A549 (cell line): ENCODE measurements around the gene DNAH8. TPM values are rescaled to one million over a fixed set of nuclear protein-coding genes. Genes with fewer than 3 reads are reported as not detected.
A peak's percentile ranks its signal among the peaks of the same experiment; 100 is the strongest.

Experiments
- ATAC-seq, 2 experiments: fragments of 200-7000 bp in 1 of 2; fragments of >200 bp in 1 of 2; cut with Nextera tagmentation in 1 of 2; cut with Tn5 transposase in 1 of 2; 3 replicates each; pipeline versions ENCODE4 v1.8.0 to v1.9.1; 2018 to 2020; ENCODE audit warnings: mild to moderate bottlenecking in 1 of 2, moderate library complexity in 1 of 2
- CTCF ChIA-PET: fragments of 300-600 bp; sonication (Branson Sonifier 250); formaldehyde crosslinking; extraction: SDS; loops from one replicate; lab custom pipeline; 2021; ENCODE audit warnings: antibody characterized with exemption, inconsistent platforms; lab: Yijun Ruan, JAX
- POLR2A ChIA-PET: fragments of 350-600 bp; formaldehyde crosslinking; extraction: SDS; loops from one replicate; lab custom pipeline; 2021; ENCODE audit warnings: antibody characterized with exemption, inconsistent platforms; lab: Yijun Ruan, JAX
- DNase-seq, 2 experiments: peaks; one replicate each; pipeline versions ENCODE4 v3.0.0 to v3.0.0-alpha.2; 2011 to 2016; ENCODE audit warnings: low read depth in 1 of 2, low spot score in 1 of 2
- FAIRE-seq: peaks from 2 replicates; lab custom pipeline; 2011; peaks lifted over from hg19 to GRCh38; lab: Jason Lieb, UNC
- H3K27ac ChIP-seq, 2 experiments: fragments of >200 bp; sonication (Bioruptor Twin); formaldehyde crosslinking; 3 replicates each; pipeline ENCODE4 v1.5.1; 2016 to 2017
- H3K4me1 ChIP-seq: fragments of >200 bp; sonication (Bioruptor Twin); formaldehyde crosslinking; 3 replicates; pipeline ENCODE4 v1.6.1; 2016
- H3K4me2 ChIP-seq: fragments of >200 bp; sonication (Bioruptor Twin); formaldehyde crosslinking; 3 replicates; pipeline ENCODE4 v1.6.1; 2016
- H3K4me3 ChIP-seq: fragments of >200 bp; sonication (Bioruptor Twin); formaldehyde crosslinking; 3 replicates; pipeline ENCODE4 v1.5.1; 2016
- H3K9me3 ChIP-seq: fragments of >200 bp; sonication (Bioruptor Twin); formaldehyde crosslinking; 3 replicates; pipeline ENCODE4 v1.6.1; 2016
- CBX2 ChIP-seq: fragments of 200-600 bp; sonication (generic); IDR thresholded peaks from 2 replicates; pipeline ENCODE4 v1.6.1; 2016; ENCODE audit warnings: low read depth, mild to moderate bottlenecking, borderline replicate concordance
- CEBPB ChIP-seq, 2 experiments: fragments of >200 bp in 1 of 2; sonication (Bioruptor Twin) in 1 of 2; formaldehyde crosslinking in 1 of 2; IDR thresholded peaks; 2 replicates each; pipeline ENCODE4 v1.6.1; 2012 to 2016
- CTCF ChIP-seq: fragments of >200 bp; sonication (Bioruptor Twin); formaldehyde crosslinking; IDR thresholded peaks from 3 replicates; pipeline ENCODE4 v1.5.1; 2016
- EP300 ChIP-seq, 2 experiments: fragments of >200 bp; sonication (Bioruptor Twin); formaldehyde crosslinking; IDR thresholded peaks; 2 replicates in 1 of 2; 3 replicates in 1 of 2; pipeline ENCODE4 v1.6.1; 2016 to 2017
- HOXA7 ChIP-seq: fragments of 250-450 bp; sonication (Bioruptor Pico); IDR thresholded peaks from 2 replicates; pipeline ENCODE4 v1.5.0; 2020; ENCODE audit warnings: mild to moderate bottlenecking, moderate library complexity
- JUN ChIP-seq, 2 experiments: fragments of >200 bp; sonication (Bioruptor Twin); formaldehyde crosslinking; IDR thresholded peaks; 2 replicates in 1 of 2; 3 replicates in 1 of 2; pipeline ENCODE4 v1.6.1; 2016 to 2017
- JUNB ChIP-seq: fragments of >200 bp; sonication (Bioruptor Twin); formaldehyde crosslinking; IDR thresholded peaks from 2 replicates; pipeline ENCODE4 v1.6.1; 2016
- KDM1A ChIP-seq: fragments of 200-600 bp; sonication (generic); IDR thresholded peaks from 2 replicates; pipeline ENCODE4 v1.6.1; 2016; ENCODE audit warnings: low read depth, mild to moderate bottlenecking
- KDM5A ChIP-seq: fragments of 200-600 bp; sonication (generic); IDR thresholded peaks from 2 replicates; pipeline ENCODE4 v1.6.1; 2016; ENCODE audit warnings: antibody characterized with exemption, mild to moderate bottlenecking
- MAFK ChIP-seq: fragments of 450-650 bp; IDR thresholded peaks from 2 replicates; pipeline ENCODE4 v1.6.1; 2014; ENCODE audit not compliant: partially characterized antibody
- MAZ ChIP-seq: fragments of 150-350 bp; IDR thresholded peaks from 2 replicates; pipeline ENCODE4 v1.6.1; 2014; ENCODE audit warnings: antibody characterized with exemption, low read depth, low read length, borderline replicate concordance
- MYC ChIP-seq: IDR thresholded peaks from 2 replicates; pipeline ENCODE4 v1.6.1; 2012; ENCODE audit warnings: mild to moderate bottlenecking, inconsistent platforms, low read length, improper control_type of control experiment, borderline replicate concordance
- NFE2L2 ChIP-seq: fragments of 150-350 bp; conservative IDR thresholded peaks from 2 replicates; pipeline ENCODE4 v1.6.1; 2014; ENCODE audit warnings: low read length
- NPAS2 ChIP-seq: fragments of 250-450 bp; sonication (Bioruptor Pico); IDR thresholded peaks from 2 replicates; pipeline ENCODE4 v1.8.0; 2022; ENCODE audit warnings: mild to moderate bottlenecking, moderate library complexity, borderline replicate concordance
- POLR2AphosphoS2 ChIP-seq: conservative IDR thresholded peaks from 2 replicates; pipeline ENCODE4 v1.6.1; 2012; ENCODE audit warnings: low read length, improper control_type of control experiment, inconsistent platforms
- RAD21 ChIP-seq, 2 experiments: fragments of >200 bp in 1 of 2; sonication (Bioruptor Twin) in 1 of 2; formaldehyde crosslinking in 1 of 2; IDR thresholded peaks in 1 of 2; conservative IDR thresholded peaks in 1 of 2; 2 replicates in 1 of 2; 3 replicates in 1 of 2; pipeline ENCODE4 v1.6.1; 2012 to 2018; ENCODE audit warnings: inconsistent platforms in 1 of 2
- REST ChIP-seq: fragments of 200-600 bp; sonication (generic); IDR thresholded peaks from 2 replicates; pipeline ENCODE4 v1.6.1; 2016; ENCODE audit warnings: antibody characterized with exemption, mild to moderate bottlenecking, moderate library complexity
- RNF2 ChIP-seq: fragments of 200-600 bp; sonication (generic); IDR thresholded peaks from 2 replicates; pipeline ENCODE4 v1.6.1; 2016; ENCODE audit warnings: low read depth, mild to moderate bottlenecking, antibody characterized with exemption, moderate library complexity, borderline replicate concordance
- SMC3 ChIP-seq: fragments of >200 bp; sonication (Bioruptor Twin); formaldehyde crosslinking; IDR thresholded peaks from 3 replicates; pipeline ENCODE4 v1.6.1; 2018; ENCODE audit warnings: inconsistent platforms
- ZNF302 ChIP-seq: fragments of 250-450 bp; sonication (Bioruptor Pico); IDR thresholded peaks from 2 replicates; pipeline ENCODE4 v1.9.0; 2021; ENCODE audit warnings: inconsistent platforms, mild to moderate bottlenecking, moderate library complexity
- WGBS: methylation state at CpG from one replicate; pipeline ENCODE4 v1.1.6; 2017; ENCODE audit errors: missing lambda C conversion rate; 5-methylcytosine and 5-hydroxymethylcytosine counted together
- polyA plus RNA-seq, 4 experiments: library from polyadenylated mRNA; depleted of rRNA in 3 of 4; stranded (reverse); fragments of >200 nt; fragmentation: RNase III in 1 of 4; extraction: RNeasy Plus Mini Kit Qiagen cat#74134 plus additional on column Dnase treatment in 1 of 4; gene quantifications; 2 replicates in 3 of 4; 3 replicates in 1 of 4; pipeline ENCODE4 v1.2.3, GENCODE V29; 2011 to 2017

Gene DNAH8
- polyA plus RNA-seq, 2 of the 4 experiments (the other 2 are of a cell fraction), result not detected

GRCh38 chr6:38738261-38738660 is 23.1 kb downstream of the DNAH8 start:
- ChIA-PET CTCF (no interaction called here), POLR2A (no interaction called here)
- no peak overlapping the region for H3K27ac ChIP-seq
- no peaks in the 10 kb centered on the region for H3K4me1 ChIP-seq
- H3K4me2 ChIP-seq, result no peak overlapping the region
- no peak for ATAC-seq
- TF ChIP-seq JUN (IDR thresholded peaks at IDR 0.05) (no peak), ZNF302 (CRISPR knock-in tag) (no peak), MYC (no peak), JUNB (no peak), KDM1A (no peak), RNF2 (no peak), MAFK (no peak), KDM5A (no peak), CBX2 (no peak), EP300 (IDR thresholded peaks at IDR 0.05) (no peak), RAD21 (conservative IDR thresholded peaks at IDR 0.05 in 1 of 2, IDR thresholded peaks at IDR 0.05 in 1 of 2) (no peak), MAZ (no peak), SMC3 (no peak), REST (no peak), CEBPB (IDR thresholded peaks at IDR 0.05) (no peak), HOXA7 (CRISPR knock-in tag) (no peak)
- WGBS, result 4% methylated on average over 3 of the region's 3 CpGs
- no peak for FAIRE-seq
- no peaks in the 10 kb centered on the region; the same call in 2 of the 3 replicates for H3K9me3 ChIP-seq
- H3K4me3 ChIP-seq, result no peak overlapping the region
- no peak for DNase-seq

GRCh38 chr6:38739532-38739931 is 24.4 kb downstream of the DNAH8 start:
- Histone ChIP-seq H3K27ac (no peak overlapping the region), H3K4me1 (no peaks in the 10 kb centered on the region), H3K4me3 (no peak overlapping the region), H3K9me3 (no peaks in the 10 kb centered on the region; the same call in 2 of the 3 replicates), H3K4me2 (no peak overlapping the region)
- CTCF ChIA-PET, result interaction anchor here (1.0 kb wide), 1 partner anchor 12 kb away, joined by 4 read pairs; no protein-coding TSS in a partner anchor
- no peak for DNase-seq
- ATAC-seq, result no peak; a peak in 1 of 6 replicates
- FAIRE-seq, result no peak
- TF ChIP-seq NFE2L2, result no peak
- TF ChIP-seq CTCF, result peak; percentile 19; the same call in 1 of the 3 replicates
- WGBS, result 7% methylated on average over 5 of the region's 5 CpGs
- POLR2A ChIA-PET, result no interaction called here

- Histone ChIP-seq H3K4me1 (no peaks in the 10 kb centered on the region), H3K4me2 (no peak overlapping the region), H3K9me3 (no peaks in the 10 kb centered on the region), H3K27ac (no peak overlapping the region), H3K4me3 (no peak overlapping the region)
- POLR2A ChIA-PET, result no interaction called here
- CTCF ChIA-PET, result no interaction called here
- WGBS, result 69% methylated on average over 1 of the region's 1 CpG
- DNase-seq, result no peak
- TF ChIP-seq JUN (IDR thresholded peaks at IDR 0.05), result no peak
- TF ChIP-seq POLR2AphosphoS2, result no peak
- no peak for TF ChIP-seq CEBPB (IDR thresholded peaks at IDR 0.05)
- TF ChIP-seq NPAS2 (CRISPR knock-in tag), result no peak
- TF ChIP-seq MAFK, result no peak
- no peak for TF ChIP-seq ZNF302 (CRISPR knock-in tag)
- no peak for FAIRE-seq
- ATAC-seq, result no peak
Measured at GRCh38 chr6:38749473-38749872, 34.4 kb downstream of the DNAH8 start.
